ENCODE results near the gene TTC5.
"Not testable (repeated sequence)": the region's sequence is repeated elsewhere in the genome, so short reads cannot be mapped to it uniquely, and the experiment has no call there.

TTC5 gene

DNA sequence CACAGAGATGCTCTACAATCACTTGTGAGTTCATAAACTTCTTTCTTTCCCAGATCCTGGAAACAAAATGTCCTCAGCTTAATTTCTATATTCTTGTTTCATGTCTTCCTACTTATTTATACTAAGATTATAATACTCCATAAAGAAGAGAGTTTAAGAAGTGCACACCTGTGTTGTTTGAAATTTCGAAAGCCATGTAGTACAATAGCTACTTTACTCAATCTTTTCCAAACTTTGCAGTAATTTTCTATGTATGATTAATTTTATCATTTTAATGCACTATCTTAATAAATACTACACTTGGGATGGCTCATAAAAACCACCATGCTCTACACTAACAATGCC lies 300 bp upstream of the TTC5 start:
- no CpG with 5 or more reads among the region's 1 CpG for WGBS (ENCODE audit: insufficient coverage, insufficient read length)
- Histone ChIP-seq H3K4me1 (ENCODE audit: control insufficient read depth, insufficient read depth, low read length) (no peaks in the 10 kb centered on the region), H3K9me3 (ENCODE audit: control insufficient read depth, insufficient read depth, low read length) (no peaks in the 10 kb centered on the region), H3K4me3 (ENCODE audit: low read length) (no peak overlapping the region), H3K27me3 (ENCODE audit: control insufficient read depth, insufficient read depth, low read length) (no peaks in the 10 kb centered on the region), H3K36me3 (ENCODE audit: control insufficient read depth, insufficient read depth, low read length) (no peaks in the 10 kb centered on the region), H3K27ac (ENCODE audit: low read length) (no peak overlapping the region)
- no peak for DNase-seq (ENCODE audit: low read depth, low spot score)

DNA sequence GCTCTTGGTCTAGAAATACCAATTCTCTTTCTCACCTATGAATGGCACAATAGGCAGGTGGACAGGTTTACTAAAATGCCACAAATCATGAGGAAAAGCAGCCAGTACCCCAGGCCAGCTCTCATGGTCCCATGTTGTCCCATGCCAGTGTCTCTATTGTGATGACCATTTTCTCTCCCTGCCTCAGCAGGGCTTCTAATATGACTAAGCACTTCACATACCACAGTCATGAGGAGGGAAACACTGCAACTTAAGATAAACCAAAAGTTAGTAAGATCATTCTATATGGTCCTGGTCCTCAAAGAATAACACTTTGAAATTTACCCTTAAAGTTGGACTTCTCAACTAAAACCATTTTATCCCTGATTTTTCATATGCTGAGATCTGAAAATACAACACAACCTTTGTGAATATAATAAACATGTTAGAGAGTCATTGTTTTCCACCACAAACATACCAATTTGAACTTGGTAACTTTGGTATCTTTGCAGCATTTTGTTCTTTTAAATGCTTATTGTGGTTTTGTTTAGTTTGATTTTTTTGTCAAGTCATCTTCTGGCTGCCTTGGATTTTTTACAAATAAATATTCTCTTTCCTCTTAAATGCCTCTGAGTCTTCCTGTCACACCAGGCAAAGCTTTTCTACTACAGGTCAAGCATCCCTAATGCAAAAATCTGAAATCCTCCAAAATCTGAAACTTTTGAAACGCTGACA lies 3.6 kb downstream of the TTC5 start:
- no peaks in the 10 kb centered on the region for H3K27me3 ChIP-seq (ENCODE audit: control insufficient read depth, insufficient read depth, low read length)
- no peaks in the 10 kb centered on the region for H3K9me3 ChIP-seq (ENCODE audit: control insufficient read depth, insufficient read depth, low read length)
- no peak overlapping the region for H3K27ac ChIP-seq (ENCODE audit: low read length)
- H3K36me3 ChIP-seq (ENCODE audit: control insufficient read depth, insufficient read depth, low read length) = peaks cover 8% of the 10 kb centered on the region; the same call in 1 of the 2 replicates
- H3K4me1 ChIP-seq (ENCODE audit: control insufficient read depth, insufficient read depth, low read length) = no peaks in the 10 kb centered on the region
- no CpG with 5 or more reads among the region's 1 CpG for WGBS (ENCODE audit: insufficient coverage, insufficient read length)
- DNase-seq (ENCODE audit: low read depth, low spot score) = no peak
- H3K4me3 ChIP-seq (ENCODE audit: low read length) = no peak overlapping the region

DNA sequence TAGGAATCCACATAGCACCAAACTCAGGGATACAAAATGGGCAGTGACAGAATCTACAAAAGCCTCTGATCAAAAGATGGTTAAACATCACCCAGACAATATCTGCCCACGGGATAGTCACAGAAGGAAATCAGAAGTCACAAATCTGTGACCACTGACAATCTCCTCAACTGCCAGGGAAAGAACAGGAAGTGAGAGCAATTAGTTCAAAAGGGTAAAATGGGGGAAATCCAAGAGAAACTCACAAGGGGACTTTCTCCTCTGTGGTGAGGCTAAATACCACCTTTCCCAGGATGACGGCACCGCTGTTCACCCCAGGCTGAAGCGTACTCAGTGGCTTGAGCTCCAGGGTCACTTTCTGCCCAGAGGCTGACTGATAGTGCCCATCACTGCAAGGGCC lies 10.7 kb downstream of the TTC5 start:
- no peak for DNase-seq (ENCODE audit: low read depth, low spot score)
- H3K27me3 ChIP-seq (ENCODE audit: control insufficient read depth, insufficient read depth, low read length) = no peaks in the 10 kb centered on the region
- H3K4me1 ChIP-seq (ENCODE audit: control insufficient read depth, insufficient read depth, low read length) = no peaks in the 10 kb centered on the region
- WGBS (ENCODE audit: insufficient coverage, insufficient read length) = no CpG with 5 or more reads among the region's 4 CpGs
- H3K27ac ChIP-seq (ENCODE audit: low read length) = no peak overlapping the region
- no peaks in the 10 kb centered on the region; the same call in 1 of the 2 replicates for H3K9me3 ChIP-seq (ENCODE audit: control insufficient read depth, insufficient read depth, low read length)
- no peak overlapping the region for H3K4me3 ChIP-seq (ENCODE audit: low read length)
- H3K36me3 ChIP-seq (ENCODE audit: control insufficient read depth, insufficient read depth, low read length) = peaks cover 11% of the 10 kb centered on the region; the same call in 1 of the 2 replicates

DNA sequence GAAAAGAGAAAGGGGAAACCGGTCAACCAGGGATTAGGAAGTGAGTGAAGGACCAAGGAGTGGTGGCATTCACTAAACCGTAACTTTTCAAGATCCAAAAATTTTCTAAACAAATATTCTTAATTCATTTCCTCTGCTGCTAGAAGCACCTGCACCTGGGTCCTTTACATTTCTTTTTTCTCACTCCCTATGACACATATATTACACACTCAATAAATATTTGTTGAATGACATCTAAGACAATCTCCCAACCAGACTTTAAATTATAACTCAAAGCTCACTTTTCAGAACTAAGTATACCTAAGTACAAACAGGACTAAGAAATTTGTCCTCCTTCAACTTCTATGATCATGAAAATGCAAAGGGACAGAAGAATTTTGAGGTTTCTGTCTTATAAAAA lies 11.1 kb downstream of the TTC5 start:
- H3K4me1 ChIP-seq (ENCODE audit: control insufficient read depth, insufficient read depth, low read length) = no peaks in the 10 kb centered on the region
- H3K4me3 ChIP-seq (ENCODE audit: low read length) = no peak overlapping the region
- H3K27me3 ChIP-seq (ENCODE audit: control insufficient read depth, insufficient read depth, low read length) = no peaks in the 10 kb centered on the region
- H3K9me3 ChIP-seq (ENCODE audit: control insufficient read depth, insufficient read depth, low read length) = no peaks in the 10 kb centered on the region; the same call in 1 of the 2 replicates
- WGBS (ENCODE audit: insufficient coverage, insufficient read length) = no CpG with 5 or more reads among the region's 2 CpGs
- peaks cover 11% of the 10 kb centered on the region; the same call in 1 of the 2 replicates for H3K36me3 ChIP-seq (ENCODE audit: control insufficient read depth, insufficient read depth, low read length)
- no peak for DNase-seq (ENCODE audit: low read depth, low spot score)
- H3K27ac ChIP-seq (ENCODE audit: low read length) = no peak overlapping the region

DNA sequence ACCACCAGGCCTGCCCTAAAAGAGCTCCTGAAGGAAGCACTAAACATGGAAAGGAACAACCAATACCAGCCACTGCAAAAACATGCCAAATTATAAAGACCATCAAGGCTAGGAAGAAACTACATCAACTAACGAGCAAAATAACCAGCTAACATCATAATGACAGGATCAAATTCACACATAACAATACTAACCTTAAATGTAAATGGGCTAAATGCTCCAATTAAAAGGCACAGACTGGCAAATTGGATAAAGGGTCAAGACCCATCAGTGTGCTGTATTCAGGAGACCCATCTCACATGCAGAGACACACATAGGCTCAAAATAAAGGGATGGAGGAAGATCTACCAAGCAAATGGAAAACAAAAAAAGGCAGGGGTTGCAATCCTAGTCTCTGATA lies 23.8 kb downstream of the TTC5 start:
- not testable (repeated sequence) for H3K4me1 ChIP-seq (ENCODE audit: control insufficient read depth, insufficient read depth, low read length); H3K27ac ChIP-seq (ENCODE audit: low read length); H3K36me3 ChIP-seq (ENCODE audit: control insufficient read depth, insufficient read depth, low read length); H3K9me3 ChIP-seq (ENCODE audit: control insufficient read depth, insufficient read depth, low read length); H3K4me3 ChIP-seq (ENCODE audit: low read length); H3K27me3 ChIP-seq (ENCODE audit: control insufficient read depth, insufficient read depth, low read length); DNase-seq (ENCODE audit: low read depth, low spot score)
- WGBS (ENCODE audit: insufficient coverage, insufficient read length) = no CpG with 5 or more reads among the region's 1 CpG

DNA sequence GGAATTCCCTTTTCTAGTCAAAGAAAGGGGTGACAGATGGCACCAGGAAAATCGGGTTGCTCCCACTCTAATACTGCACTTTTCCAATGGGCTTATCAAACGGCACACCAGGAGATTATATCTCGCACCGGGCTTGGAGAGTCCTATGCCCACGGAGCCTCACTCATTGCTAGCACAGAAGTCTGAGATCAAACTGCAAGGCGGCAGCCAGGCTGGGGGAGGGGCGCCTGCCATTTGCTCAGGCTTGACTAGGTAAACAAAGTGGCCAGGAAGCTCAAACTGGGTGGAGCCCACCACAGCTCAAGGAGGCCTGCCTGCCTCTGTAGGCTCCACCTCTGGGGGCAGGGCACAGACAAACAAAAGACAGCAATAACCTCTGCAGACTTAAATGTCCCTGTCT lies 25.5 kb downstream of the TTC5 start:
- H3K4me1 ChIP-seq (ENCODE audit: control insufficient read depth, insufficient read depth, low read length); H3K4me3 ChIP-seq (ENCODE audit: low read length); H3K9me3 ChIP-seq (ENCODE audit: control insufficient read depth, insufficient read depth, low read length); H3K27ac ChIP-seq (ENCODE audit: low read length); DNase-seq (ENCODE audit: low read depth, low spot score); H3K27me3 ChIP-seq (ENCODE audit: control insufficient read depth, insufficient read depth, low read length); H3K36me3 ChIP-seq (ENCODE audit: control insufficient read depth, insufficient read depth, low read length): not testable (repeated sequence)
- no CpG with 5 or more reads among the region's 7 CpGs for WGBS (ENCODE audit: insufficient coverage, insufficient read length)

DNA sequence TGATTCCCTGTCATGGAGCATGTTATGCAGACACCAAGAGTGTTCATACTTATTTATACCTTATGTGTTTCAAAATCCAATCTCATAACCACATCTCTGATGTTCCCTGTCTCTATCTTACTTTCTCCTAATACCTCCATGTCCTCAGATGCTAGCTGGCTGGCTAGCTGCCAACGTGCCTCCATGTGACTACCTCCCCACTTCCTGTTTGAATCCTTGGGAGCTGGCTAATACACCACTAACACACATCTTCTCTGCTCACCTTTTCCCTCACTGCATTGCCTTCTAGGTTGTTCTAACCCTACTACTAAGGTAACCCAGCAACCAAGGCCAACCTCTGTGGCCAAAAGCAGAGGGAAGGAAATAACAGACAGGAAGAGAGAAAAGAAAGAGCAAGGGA lies 27.3 kb downstream of the TTC5 start:
- H3K4me3 ChIP-seq (ENCODE audit: low read length) = no peak overlapping the region
- no peaks in the 10 kb centered on the region for H3K36me3 ChIP-seq (ENCODE audit: control insufficient read depth, insufficient read depth, low read length)
- H3K27ac ChIP-seq (ENCODE audit: low read length) = no peak overlapping the region
- no peaks in the 10 kb centered on the region for H3K4me1 ChIP-seq (ENCODE audit: control insufficient read depth, insufficient read depth, low read length)
- no peaks in the 10 kb centered on the region for H3K27me3 ChIP-seq (ENCODE audit: control insufficient read depth, insufficient read depth, low read length)
- WGBS (ENCODE audit: insufficient coverage, insufficient read length) = no CpG with 5 or more reads among the region's 1 CpG
- no peak for DNase-seq (ENCODE audit: low read depth, low spot score)
- no peaks in the 10 kb centered on the region; the same call in 1 of the 2 replicates for H3K9me3 ChIP-seq (ENCODE audit: control insufficient read depth, insufficient read depth, low read length)

DNA sequence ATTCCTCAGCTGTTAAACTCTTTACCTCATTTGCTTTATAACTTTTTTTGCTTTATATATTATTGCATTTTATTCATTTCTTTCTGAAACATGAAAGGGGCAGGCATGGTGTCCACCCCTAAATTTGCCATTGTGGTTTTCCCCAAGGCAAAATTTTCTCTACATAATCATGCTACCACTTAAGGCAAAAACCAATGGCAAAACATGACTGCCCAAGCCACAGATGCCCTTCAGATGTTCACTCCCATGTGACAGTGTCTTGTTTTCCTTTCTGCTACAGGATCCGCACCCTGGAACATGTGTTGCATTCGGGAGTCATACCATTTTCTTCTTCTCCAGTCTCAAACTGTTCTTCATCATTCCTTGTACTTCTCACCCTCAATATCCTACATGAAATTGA lies 28.3 kb downstream of the TTC5 start:
- WGBS (ENCODE audit: insufficient coverage, insufficient read length) = no CpG with 5 or more reads among the region's 2 CpGs
- Histone ChIP-seq H3K27me3 (ENCODE audit: control insufficient read depth, insufficient read depth, low read length) (no peaks in the 10 kb centered on the region), H3K36me3 (ENCODE audit: control insufficient read depth, insufficient read depth, low read length) (no peaks in the 10 kb centered on the region), H3K9me3 (ENCODE audit: control insufficient read depth, insufficient read depth, low read length) (peaks cover 2% of the 10 kb centered on the region), H3K4me1 (ENCODE audit: control insufficient read depth, insufficient read depth, low read length) (no peaks in the 10 kb centered on the region), H3K27ac (ENCODE audit: low read length) (no peak overlapping the region), H3K4me3 (ENCODE audit: low read length) (no peak overlapping the region)
- no peak for DNase-seq (ENCODE audit: low read depth, low spot score)

DNA sequence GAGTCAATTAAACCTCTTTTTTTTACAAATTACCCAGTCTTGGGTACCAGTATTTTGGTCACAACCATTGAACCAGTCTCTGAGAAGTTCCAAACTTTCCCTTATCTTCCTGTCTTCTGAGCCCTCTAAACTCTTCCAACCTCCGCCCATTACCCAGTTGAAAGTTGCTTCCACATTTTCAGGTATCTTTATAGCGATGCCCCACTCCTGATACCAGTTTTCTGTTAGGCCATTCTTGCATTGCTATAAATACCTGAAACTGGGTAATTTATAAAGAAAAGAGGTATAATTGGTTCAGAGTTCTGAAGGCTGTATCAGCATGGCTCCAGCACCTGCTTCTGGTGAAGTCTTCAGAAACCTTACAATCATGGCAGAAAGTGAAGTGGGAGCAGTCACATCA lies 31.7 kb downstream of the TTC5 start:
- no peak for DNase-seq (ENCODE audit: low read depth, low spot score)
- peaks cover 4% of the 10 kb centered on the region for H3K9me3 ChIP-seq (ENCODE audit: control insufficient read depth, insufficient read depth, low read length)
- H3K4me3 ChIP-seq (ENCODE audit: low read length) = no peak overlapping the region
- no peaks in the 10 kb centered on the region for H3K4me1 ChIP-seq (ENCODE audit: control insufficient read depth, insufficient read depth, low read length)
- H3K27me3 ChIP-seq (ENCODE audit: control insufficient read depth, insufficient read depth, low read length) = no peaks in the 10 kb centered on the region
- no CpG with 5 or more reads among the region's 2 CpGs for WGBS (ENCODE audit: insufficient coverage, insufficient read length)
- H3K36me3 ChIP-seq (ENCODE audit: control insufficient read depth, insufficient read depth, low read length) = no peaks in the 10 kb centered on the region
- no peak overlapping the region for H3K27ac ChIP-seq (ENCODE audit: low read length)

DNA sequence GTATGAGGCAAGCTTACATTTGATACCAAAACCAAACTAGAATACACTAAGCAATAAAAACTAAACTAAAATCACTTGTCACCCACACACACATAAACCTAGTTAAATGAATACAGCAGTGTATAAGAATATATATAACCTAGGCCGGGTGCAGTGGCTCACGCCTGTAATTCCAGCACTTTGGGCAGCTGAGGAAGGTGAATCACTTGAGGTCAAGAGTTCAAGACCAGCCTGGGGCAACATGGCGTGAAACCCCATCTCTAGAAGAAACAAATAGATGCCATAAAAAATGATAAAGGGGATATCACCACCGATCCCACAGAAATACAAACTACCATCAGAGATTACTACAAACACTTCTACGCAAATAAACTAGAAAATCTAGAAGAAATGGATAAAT lies 41.4 kb downstream of the TTC5 start:
- DNase-seq (ENCODE audit: low read depth, low spot score); H3K36me3 ChIP-seq (ENCODE audit: control insufficient read depth, insufficient read depth, low read length); H3K4me1 ChIP-seq (ENCODE audit: control insufficient read depth, insufficient read depth, low read length); H3K27ac ChIP-seq (ENCODE audit: low read length); H3K27me3 ChIP-seq (ENCODE audit: control insufficient read depth, insufficient read depth, low read length); H3K9me3 ChIP-seq (ENCODE audit: control insufficient read depth, insufficient read depth, low read length); H3K4me3 ChIP-seq (ENCODE audit: low read length): not testable (repeated sequence)
- WGBS (ENCODE audit: insufficient coverage, insufficient read length) = no CpG with 5 or more reads among the region's 5 CpGs

DNA sequence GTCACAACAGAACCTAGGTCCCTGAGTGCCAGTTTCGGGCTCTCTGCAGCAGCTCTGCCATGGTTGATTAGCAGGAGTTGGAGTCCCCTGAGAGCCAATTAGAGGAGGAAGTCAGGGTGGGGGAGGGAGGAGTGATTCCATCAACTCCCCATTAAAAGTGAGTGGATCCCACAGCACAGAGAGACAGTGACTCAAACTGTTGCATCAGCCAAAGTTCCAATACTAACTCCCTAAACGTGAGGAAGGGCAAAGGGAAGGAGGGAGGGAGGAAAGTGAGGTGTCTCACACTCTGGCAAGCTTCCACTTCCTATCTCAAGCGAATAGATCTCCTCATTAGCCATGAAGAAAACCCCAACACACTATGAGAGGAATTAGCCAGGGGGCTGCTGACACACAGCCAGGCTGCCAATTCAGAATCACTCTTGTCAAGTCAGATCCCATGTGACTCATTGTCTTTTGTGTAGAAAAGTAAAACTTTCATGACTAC lies 43.1 kb downstream of the TTC5 start:
- no peak overlapping the region for H3K27ac ChIP-seq (ENCODE audit: low read length)

More for the DNA sequence above, 43.1 kb downstream of the TTC5 start:
- DNase-seq (ENCODE audit: low read depth, low spot score) = no peak
- no peaks in the 10 kb centered on the region for H3K9me3 ChIP-seq (ENCODE audit: control insufficient read depth, insufficient read depth, low read length)
- no peaks in the 10 kb centered on the region for H3K36me3 ChIP-seq (ENCODE audit: control insufficient read depth, insufficient read depth, low read length)
- WGBS (ENCODE audit: insufficient coverage, insufficient read length) = no CpG with 5 or more reads among the region's 3 CpGs
- H3K27me3 ChIP-seq (ENCODE audit: control insufficient read depth, insufficient read depth, low read length) = no peaks in the 10 kb centered on the region
- no peaks in the 10 kb centered on the region for H3K4me1 ChIP-seq (ENCODE audit: control insufficient read depth, insufficient read depth, low read length)
- H3K4me3 ChIP-seq (ENCODE audit: low read length) = no peak overlapping the region
